K562 (cell line): ENCODE results near the gene ZSWIM8. TPM values are rescaled to one million over a fixed set of nuclear protein-coding genes. Genes with fewer than 3 reads are reported as not detected.

Experiments
- ATAC-seq: fragments of 200-7000 bp; cut with Tn5 transposase; 3 replicates; pipeline ENCODE4 v1.9.1; 2020; ENCODE audit warnings: moderate library complexity
- BruUV-seq: library from RNA; stranded (reverse); fragments of 400-500 nt; replicated peaks from 2 replicates; lab custom pipeline; 2021; lab: Mats Ljungman, UMichigan
- CTCF ChIA-PET: fragments of 300-600 bp; formaldehyde crosslinking; extraction: SDS; loops from one replicate; lab custom pipeline; 2021; ENCODE audit warnings: low intra/inter-chr PET ratio; lab: Yijun Ruan, JAX
- POLR2A ChIA-PET: fragments of 300-600, 350-650 bp; sonication (Branson Sonifier 250); formaldehyde crosslinking; extraction: SDS; loops from one replicate; lab custom pipeline; 2021; ENCODE audit warnings: antibody characterized with exemption, inconsistent platforms; lab: Yijun Ruan, JAX
- DNase-seq, 4 experiments: peaks; one replicate each; pipeline versions ENCODE4 v3.0.0 to v3.0.0-alpha.2; 2011 to 2018; ENCODE audit warnings: low spot score in 3 of 4, mixed read lengths in 3 of 4; ENCODE audit errors: extremely low read depth in 1 of 4
- FAIRE-seq: peaks from 2 replicates; lab custom pipeline; 2011; peaks lifted over from hg19 to GRCh38; lab: Jason Lieb, UNC
- H2AFZ ChIP-seq: 2 replicates; pipeline ENCODE4 v1.6.0; 2011; ENCODE audit warnings: low read depth, low read length, control low read depth, inconsistent platforms
- H3K27ac ChIP-seq: fragments of 200-600 bp; 3 replicates; pipeline ENCODE4 v1.8.0; 2011; ENCODE audit warnings: low read depth, mild to moderate bottlenecking, control low read depth, inconsistent platforms, low read length, moderate library complexity, mixed read lengths; ENCODE audit errors: extremely low read depth
- H3K27me3 ChIP-seq, 2 experiments: fragments of 300-600 bp in 1 of 2; 2 replicates in 1 of 2; 3 replicates in 1 of 2; pipeline versions ENCODE4 v1.6.0 to v1.8.0; 2011; ENCODE audit warnings: inconsistent platforms in 2 of 2, low read length in 2 of 2, mild to moderate bottlenecking in 1 of 2, mixed read lengths in 1 of 2, moderate library complexity in 1 of 2; ENCODE audit not compliant: control insufficient read depth in 2 of 2, insufficient read depth in 2 of 2
- H3K36me3 ChIP-seq: fragments of 300-600 bp; 3 replicates; pipeline ENCODE4 v1.8.0; 2011; ENCODE audit warnings: mild to moderate bottlenecking, low read length, inconsistent platforms; ENCODE audit not compliant: control insufficient read depth, insufficient read depth
- H3K4me1 ChIP-seq, 2 experiments: fragments of 200-600 bp in 1 of 2; replicated peaks in 1 of 2; 2 replicates in 1 of 2; 3 replicates in 1 of 2; pipeline versions ENCODE4 v1.5.1 to v1.8.0; 2011; ENCODE audit warnings: inconsistent platforms in 2 of 2, low read length in 2 of 2, mild to moderate bottlenecking in 1 of 2, mixed read lengths in 1 of 2, moderate library complexity in 1 of 2; ENCODE audit not compliant: control insufficient read depth in 2 of 2, insufficient read depth in 2 of 2
- H3K4me2 ChIP-seq: 2 replicates; pipeline ENCODE4 v1.6.1; 2011; ENCODE audit warnings: low read length, control low read depth, inconsistent platforms, mixed read lengths; ENCODE audit not compliant: insufficient read depth
- H3K4me3 ChIP-seq: fragments of 200-600 bp; sonication (generic), shearing (Covaris generic); 2 replicates; pipeline ENCODE4 v1.5.1; 2016; ENCODE audit warnings: control low read depth, inconsistent platforms
- H3K79me2 ChIP-seq: fragments of 200-600 bp; 3 replicates; pipeline ENCODE4 v1.8.0; 2011; ENCODE audit warnings: low read length, inconsistent platforms; ENCODE audit not compliant: control insufficient read depth, insufficient read depth
- H3K9ac ChIP-seq, 2 experiments: 2 replicates each; pipeline versions ENCODE4 v1.6.0 to v1.6.1; 2011; ENCODE audit warnings: low read depth in 2 of 2, low read length in 2 of 2, control low read depth in 1 of 2, inconsistent platforms in 1 of 2, mild to moderate bottlenecking in 1 of 2, mixed read lengths in 1 of 2; ENCODE audit not compliant: insufficient read depth in 1 of 2
- H3K9me1 ChIP-seq: one replicate; pipeline ENCODE4 v1.6.0; 2011; ENCODE audit warnings: inconsistent platforms, mild to moderate bottlenecking, low read length, moderate library complexity; ENCODE audit not compliant: control insufficient read depth, insufficient read depth
- H3K9me3 ChIP-seq: replicated peaks from 2 replicates; pipeline ENCODE4 v1.5.1; 2011; ENCODE audit warnings: low read depth, low read length, inconsistent platforms; ENCODE audit not compliant: control insufficient read depth, insufficient read depth
- H4K20me1 ChIP-seq: replicated peaks from 2 replicates; pipeline ENCODE4 v1.6.1; 2011; ENCODE audit warnings: low read length, inconsistent platforms, mixed read lengths; ENCODE audit not compliant: control insufficient read depth, insufficient read depth
- CBFB ChIP-seq: sonication (generic); formaldehyde crosslinking; IDR thresholded peaks from 2 replicates; pipeline ENCODE4 v1.4.0; 2020; ENCODE audit warnings: mild to moderate bottlenecking, missing genetic modification reagents
- CBX3 ChIP-seq, 2 experiments: IDR thresholded peaks; 1 replicate in 1 of 2; 2 replicates in 1 of 2; pipeline ENCODE4 v1.6.1; 2012; ENCODE audit warnings: inconsistent platforms in 2 of 2, low read length in 2 of 2, borderline replicate concordance in 1 of 2, control low read depth in 1 of 2
- MAZ ChIP-seq, 2 experiments: fragments of 450-650 bp in 1 of 2; sonication (generic) in 1 of 2; formaldehyde crosslinking; IDR thresholded peaks in 1 of 2; conservative IDR thresholded peaks in 1 of 2; 2 replicates each; pipeline versions ENCODE4 v1.4.0 to v1.5.0; 2020; ENCODE audit warnings: mild to moderate bottlenecking in 1 of 2, missing genetic modification reagents in 1 of 2
- MYNN ChIP-seq, 2 experiments: sonication (generic); formaldehyde crosslinking in 1 of 2; IDR thresholded peaks; 2 replicates each; pipeline versions ENCODE4 v1.5.0 to v1.6.1; 2016 to 2020; ENCODE audit warnings: antibody characterized with exemption in 1 of 2, missing genetic modification reagents in 1 of 2
- NR1H2 ChIP-seq: sonication (generic); formaldehyde crosslinking; IDR thresholded peaks from 2 replicates; pipeline ENCODE4 v1.4.0; 2020; ENCODE audit warnings: mild to moderate bottlenecking, missing genetic modification reagents
- POLR2A ChIP-seq: fragments of 450-650 bp; conservative IDR thresholded peaks from 2 replicates; pipeline ENCODE4 v1.6.1; 2016
- ZNF316 ChIP-seq: fragments of 450-650 bp; IDR thresholded peaks from 2 replicates; pipeline ENCODE4 v1.6.1; 2016
- WGBS: fragments of 100-300 bp; shearing (Covaris generic); methylation state at CpG from one replicate; pipeline ENCODE4 v1.1.6; 2016; ENCODE audit warnings: low coverage, mixed read lengths; ENCODE audit not compliant: insufficient coverage; ENCODE audit errors: missing lambda C conversion rate; 5-methylcytosine and 5-hydroxymethylcytosine counted together
- in situ Hi-C: fragments of 300-500 bp; cut with MboI; formaldehyde crosslinking; loops from 4 replicates; pipeline ENCODE4 v1.15.0; 2018; ENCODE audit warnings: inconsistent platforms, mixed read lengths
- intact Hi-C: fragments of 100-400 bp; cut with micrococcal nuclease; formaldehyde crosslinking; loops from 2 replicates; pipeline ENCODE4 v1.14.2; 2022
- polyA plus RNA-seq, 8 experiments: library from polyadenylated mRNA; depleted of rRNA in 4 of 8; stranded (reverse) in 5 of 8; unstranded in 3 of 8; fragments of >200 nt; fragmentation: Nextera tagmentation in 2 of 8; fragmentation: Illumina TruSeq in 1 of 8; extraction: Ambion mirVana in 2 of 8; extraction: Trizol in 1 of 8; gene quantifications; 2 replicates each; pipeline versions ENCODE4 v1.2.1 to v1.2.3, GENCODE V29; 2011 to 2014; ENCODE audit warnings: inconsistent platforms in 1 of 8, missing spikeins in 1 of 8
- total RNA-seq, 7 experiments: library from RNA; depleted of rRNA in 6 of 7; stranded (reverse); fragments of >200 nt in 6 of 7; fragmentation: Illumina TruSeq in 2 of 7; extraction: Trizol in 2 of 7; gene quantifications; 2 replicates each; pipeline versions ENCODE4 v1.2.1 to v1.2.3, GENCODE V29; 2011 to 2021; ENCODE audit warnings: low replicate concordance in 1 of 7
- TF ChIP-seq, protein P1 (sequence below): sonication (generic); formaldehyde crosslinking; IDR thresholded peaks from 2 replicates; pipeline ENCODE4 v1.8.0; 2022; ENCODE audit warnings: missing genetic modification reagents, mild to moderate bottlenecking, moderate library complexity, borderline replicate concordance

The ZSWIM8 gene
- total and polyA plus RNA-seq, 9 of the 15 experiments (the other 6 are each of a cell fraction or from before 2014, with no cell fraction given): 5.6 to 47.8 (median 26.7) TPM

DNA sequence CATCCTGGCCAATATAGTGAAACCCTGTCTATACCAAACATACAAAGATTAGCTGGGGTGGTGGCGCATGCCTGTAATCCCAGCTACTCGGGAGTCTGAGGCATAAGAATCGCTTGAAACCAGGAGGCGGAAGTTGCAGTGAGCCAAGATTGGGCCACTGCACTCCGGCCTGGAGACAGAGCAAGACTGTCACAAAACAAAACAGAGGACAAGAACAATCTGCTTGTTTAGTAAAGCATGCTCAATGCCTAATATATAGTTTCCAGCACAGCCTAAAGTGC is 43.0 kb upstream of the ZSWIM8 start:
- Histone ChIP-seq H3K79me2 (peaks cover 56% of the 10 kb centered on the region), H3K27ac (peak overlapping the region; percentile 99), H3K4me2 (no peak overlapping the region; the same call in 1 of the 2 replicates), H3K36me3 (peaks cover 38% of the 10 kb centered on the region), H2AFZ (no peak overlapping the region), H4K20me1 (no peaks in the 10 kb centered on the region), H3K9me3 (no peaks in the 10 kb centered on the region), H3K4me3 (no peak overlapping the region), H3K9ac (peak overlapping the region in 1 of 2 experiments; percentile 16; a peak in 1 of 4 replicates), H3K9me1 (no peaks in the 10 kb centered on the region), H3K4me1 (peaks cover 5 to 21% of the 10 kb centered on the region in 2 experiments; a peak in 3 of 5 replicates), H3K27me3 (no peaks in the 10 kb centered on the region)
- no peak for ATAC-seq
- POLR2A ChIA-PET: interaction anchor here (0.6 to 6.3 kb wide), 9 partner anchors 10 to 74 kb away, joined by 3 to 118 read pairs (median 4); partner anchors contain the start of gene CHCHD1
- DNase-seq: peak in 1 of 4 experiments; percentile 19
- BruUV-seq: no TSS peak
- CTCF ChIA-PET: no interaction called here
- TF ChIP-seq MYNN (IDR thresholded peaks at IDR 0.05) (0 out of 2 replicates have a peak, but pooled peaks have one; percentile 14), MYNN (CRISPR knock-in tag; IDR thresholded peaks at IDR 0.05) (no peak), CBX3 (IDR thresholded peaks at IDR 0.05; ENCODE audit: borderline replicate concordance in 1 of 2, low read length in 2 of 2) (no peak), POLR2A (peak; percentile 63), ZNF316 (no peak), NR1H2 (peak; percentile 77; the same call in 1 of the 2 replicates), CBFB (CRISPR knock-in tag) (0 out of 2 replicates have a peak, but pooled peaks have one; percentile 3), MAZ (CRISPR knock-in tag; conservative IDR thresholded peaks at IDR 0.05 in 1 of 2, IDR thresholded peaks at IDR 0.05 in 1 of 2) (0 out of 4 replicates have a peak, but pooled peaks of 1 of the 2 experiments have one; percentile 4)
- TF ChIP-seq, protein P1, sequence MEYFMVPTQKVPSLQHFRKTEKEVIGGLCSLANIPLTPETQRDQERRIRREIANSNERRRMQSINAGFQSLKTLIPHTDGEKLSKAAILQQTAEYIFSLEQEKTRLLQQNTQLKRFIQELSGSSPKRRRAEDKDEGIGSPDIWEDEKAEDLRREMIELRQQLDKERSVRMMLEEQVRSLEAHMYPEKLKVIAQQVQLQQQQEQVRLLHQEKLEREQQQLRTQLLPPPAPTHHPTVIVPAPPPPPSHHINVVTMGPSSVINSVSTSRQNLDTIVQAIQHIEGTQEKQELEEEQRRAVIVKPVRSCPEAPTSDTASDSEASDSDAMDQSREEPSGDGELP (CRISPR knock-in tag): 0 out of 2 replicates have a peak, but pooled peaks have one; percentile 7
- 80% methylated on average over 5 of the region's 5 CpGs for whole genome bisulfite sequencing
- FAIRE-seq: no peak
- in situ Hi-C loops (no loop called here), intact Hi-C loops (loop anchor here (5.0 kb wide), 1 partner anchor 90 kb away; no protein-coding TSS in a partner anchor)
